Kidney (tissue), 14 donors: ENCODE results near the gene MNAT1. TPM values are rescaled to one million over a fixed set of nuclear protein-coding genes. Genes with fewer than 3 reads are reported as not detected.

Experiments used
- DNase-seq, 5 donors: peaks; one replicate each; pipeline ENCODE4 v3.0.0-alpha.2; 2013 to 2020
- FAIRE-seq: peaks from 2 replicates; lab custom pipeline; 2012; peaks lifted over from hg19 to GRCh38; lab: Jason Lieb, UNC
- H3K27ac ChIP-seq, 2 donors: one replicate each; pipeline ENCODE4 v1.7.0; 2013; ENCODE audit warnings: low read depth in 2 of 2, low read length in 2 of 2, inconsistent platforms in 1 of 2
- H3K27me3 ChIP-seq: one replicate; pipeline ENCODE4 v1.7.1; 2013; ENCODE audit warnings: low read length, inconsistent platforms; ENCODE audit not compliant: control insufficient read depth, insufficient read depth
- H3K36me3 ChIP-seq, 3 donors: one replicate each; pipeline versions ENCODE4 v1.7.0 to v1.7.1; 2013; ENCODE audit warnings: low read length in 3 of 3, control low read depth in 1 of 3, inconsistent platforms in 1 of 3; ENCODE audit not compliant: insufficient read depth in 3 of 3, control insufficient read depth in 2 of 3
- H3K4me1 ChIP-seq, 3 donors: one replicate each; pipeline versions ENCODE4 v1.7.0 to v1.7.1; 2013; ENCODE audit warnings: low read length in 3 of 3, inconsistent platforms in 1 of 3, low read depth in 1 of 3; ENCODE audit not compliant: control insufficient read depth in 2 of 3, insufficient read depth in 2 of 3
- H3K4me3 ChIP-seq, 3 donors: one replicate each; pipeline versions ENCODE4 v1.7.0 to v1.8.1; 2013; ENCODE audit warnings: low read length in 3 of 3, control low read depth in 1 of 3, inconsistent platforms in 1 of 3
- H3K9ac ChIP-seq, 3 donors: one replicate each; pipeline versions ENCODE4 v1.7.0 to v1.7.1; 2013; ENCODE audit warnings: low read length in 3 of 3, control low read depth in 1 of 3, inconsistent platforms in 1 of 3
- H3K9me3 ChIP-seq, 3 donors: one replicate each; pipeline versions ENCODE4 v1.7.0 to v1.7.1; 2013; ENCODE audit warnings: low read length in 3 of 3, control low read depth in 1 of 3, inconsistent platforms in 1 of 3; ENCODE audit not compliant: control insufficient read depth in 2 of 3, insufficient read depth in 1 of 3
- CTCF ChIP-seq: IDR thresholded peaks from 3 replicates; pipeline ENCODE4 v1.5.1; 2012; ENCODE audit warnings: mild to moderate bottlenecking, moderate library complexity, borderline replicate concordance; ENCODE audit not compliant: insufficient read depth; ENCODE audit errors: extremely low read depth
- intact Hi-C: fragments of 100-400 bp; cut with DNase I; formaldehyde crosslinking; loops from one replicate; pipeline ENCODE4 v1.11.1; 2022
- polyA plus RNA-seq: library from polyadenylated mRNA; stranded (reverse); fragments of 350-450 nt; fragmentation: Illumina TruSeq; extraction: RNeasy Lipid Tissue Mini Kit (QIAGEN cat#74804); gene quantifications from one replicate; pipeline ENCODE4 v1.2.3, GENCODE V29; 2014; ENCODE audit warnings: low read depth, low replicate concordance; ENCODE audit not compliant: insufficient read depth
- total RNA-seq: library from RNA; stranded (reverse); fragmentation: NEBNext Ultra II Directional; extraction: Animal tissue kit (Norgen Biotek cat#: 25700); gene quantifications from one replicate; pipeline ENCODE4 v1.2.1, GENCODE V29; 2021
- donor health status: control.
- donor health status: control.
- donor health status: control.
- donor health status: control.
- donor health status: control.
- donor health status: DM: yes; HTN: yes; CAD: no.
- donor health status: Normal renal cell carcinoma (clear cell type).

The MNAT1 gene
- total and polyA plus RNA-seq, 2 donors from 2014 or later = 29.6 to 41.6 TPM

- TF ChIP-seq CTCF = no peak
- intact Hi-C loops = no loop called here
- Histone ChIP-seq H3K9me3 (no peaks in the 10 kb centered on the region), H3K9ac (no peak overlapping the region), H3K27ac (no peak overlapping the region), H3K27me3 (no peaks in the 10 kb centered on the region), H3K4me3 (no peak overlapping the region), H3K4me1 (no peaks in the 10 kb centered on the region), H3K36me3 (no peaks in the 10 kb centered on the region)
- FAIRE-seq = no peak
- no peak for DNase-seq
These were observed 209.6 kb downstream of the MNAT1 start for GRCh38 chr14:60944204-60944603.

GRCh38 chr14:60945984-60946383 is 211.4 kb downstream of the MNAT1 start:
- Histone ChIP-seq H3K27ac (no peak overlapping the region), H3K27me3 (no peaks in the 10 kb centered on the region), H3K36me3 (no peaks in the 10 kb centered on the region), H3K9me3 (no peaks in the 10 kb centered on the region), H3K4me1 (peaks cover 0 to 6% (median 0%) of the 10 kb centered on the region in 3 donors), H3K4me3 (no peak overlapping the region), H3K9ac (no peak overlapping the region)
- TF ChIP-seq CTCF = no peak
- FAIRE-seq (no peak), DNase-seq (no peak)
- intact Hi-C loops = no loop called here

DNA sequence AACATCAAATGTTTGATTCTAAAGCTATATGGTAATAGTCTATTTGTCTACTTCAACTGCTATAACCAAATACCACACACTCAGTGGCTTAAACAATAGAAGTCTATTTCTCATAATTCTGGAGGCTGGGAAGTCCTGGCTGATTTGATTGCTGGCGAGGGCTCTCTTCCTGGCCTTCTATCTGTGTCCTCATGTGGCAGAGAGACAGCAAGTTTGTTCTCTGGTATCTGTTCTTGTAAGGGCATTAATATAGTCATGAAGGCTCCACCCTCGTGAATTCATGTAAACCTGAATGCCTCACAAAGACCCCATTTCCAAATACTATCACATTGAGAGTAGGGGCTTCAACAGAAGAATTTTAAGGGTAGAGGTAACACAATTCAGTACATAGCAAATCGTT is 212.2 kb downstream of the MNAT1 start:
- FAIRE-seq (no peak), DNase-seq (no peak)
- intact Hi-C loops = no loop called here
- no peak overlapping the region for H3K4me3 ChIP-seq
- H3K27me3 ChIP-seq = no peaks in the 10 kb centered on the region
- no peak overlapping the region for H3K9ac ChIP-seq
- TF ChIP-seq CTCF = no peak
- H3K27ac ChIP-seq = no peak overlapping the region
- no peaks in the 10 kb centered on the region for H3K36me3 ChIP-seq
- no peaks in the 10 kb centered on the region for H3K9me3 ChIP-seq
- peaks cover 0 to 6% (median 0%) of the 10 kb centered on the region in 3 donors for H3K4me1 ChIP-seq
